ENCODE results near the gene ADAMTS17. TPM values are rescaled to one million over a fixed set of nuclear protein-coding genes. Genes with fewer than 3 reads are reported as not detected.

Gene ADAMTS17
- total RNA-seq, 1 experiment from 2014 or later = 4.2 TPM

DNA sequence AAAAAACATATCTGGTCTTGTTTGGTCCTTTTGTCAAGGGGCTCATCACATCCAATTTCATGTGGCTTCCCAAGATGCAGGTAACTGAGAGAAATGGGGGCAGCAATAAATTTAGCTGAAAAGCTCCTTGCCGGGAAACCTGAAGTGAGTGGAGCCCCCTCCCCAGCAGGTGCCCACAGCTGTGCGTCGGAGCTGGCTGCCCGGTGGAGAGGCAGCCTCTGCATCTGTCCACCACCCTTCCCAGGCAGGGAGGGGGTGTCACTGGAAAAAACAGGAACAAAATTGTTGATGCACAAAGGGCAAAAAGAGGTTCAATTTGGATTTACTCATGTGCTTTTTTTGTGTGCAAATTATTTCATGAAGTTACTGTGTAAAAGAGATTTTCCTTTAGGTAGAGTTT is 359.1 kb downstream of the ADAMTS17 start:
- no peak overlapping the region for H3K4me3 ChIP-seq (replicated peaks in 1 of 2; ENCODE audit: low read depth in 1 of 2, low read length in 2 of 2)
- H3K9me3 ChIP-seq (ENCODE audit: control insufficient read depth in 1 of 2, insufficient read depth in 1 of 2, low read depth in 1 of 2, low read length in 2 of 2) = no peaks in the 10 kb centered on the region
- no peak overlapping the region for H3K9ac ChIP-seq (ENCODE audit: low read length)
- H3K36me3 ChIP-seq (ENCODE audit: control insufficient read depth in 1 of 2, insufficient read depth in 2 of 2, low read length in 2 of 2) = no peaks in the 10 kb centered on the region
- no peak overlapping the region for H3K27ac ChIP-seq (ENCODE audit: low read depth, low read length)
- no peak for ATAC-seq
- no peak for DNase-seq (ENCODE audit: low read depth, low spot score)
- no peak overlapping the region for H2AFZ ChIP-seq (ENCODE audit: low read depth, low read length, poor library complexity, severe bottlenecking)
- no peaks in the 10 kb centered on the region for H4K20me1 ChIP-seq (ENCODE audit: insufficient read depth)
- TF ChIP-seq RAD21 (IDR thresholded peaks at IDR 0.05; ENCODE audit: low read depth) (no peak), SP1 (IDR thresholded peaks at IDR 0.05; ENCODE audit: low read depth) (no peak), EGR1 (IDR thresholded peaks at IDR 0.05; ENCODE audit: low read depth) (no peak), SIN3A (IDR thresholded peaks at IDR 0.05; ENCODE audit: low read depth) (no peak), FOSL1 (IDR thresholded peaks at IDR 0.05; ENCODE audit: low read depth) (no peak), ELF1 (IDR thresholded peaks at IDR 0.05; ENCODE audit: borderline replicate concordance, low read depth) (no peak), YY1 (IDR thresholded peaks at IDR 0.05; ENCODE audit: extremely low read depth, insufficient replicate concordance, low read depth, low read length) (no peak), JUND (IDR thresholded peaks at IDR 0.05) (no peak), EZH2 (IDR thresholded peaks at IDR 0.05) (no peak), POLR2A (IDR thresholded peaks at IDR 0.05; ENCODE audit: borderline replicate concordance, extremely low read depth, insufficient read depth, insufficient read length) (no peak), CBX3 (IDR thresholded peaks at IDR 0.05; ENCODE audit: low read depth) (no peak), TCF7L2 (IDR thresholded peaks at IDR 0.05; ENCODE audit: borderline replicate concordance, extremely low read depth, insufficient read depth, insufficient read length) (no peak)
- TF ChIP-seq, protein P1, sequence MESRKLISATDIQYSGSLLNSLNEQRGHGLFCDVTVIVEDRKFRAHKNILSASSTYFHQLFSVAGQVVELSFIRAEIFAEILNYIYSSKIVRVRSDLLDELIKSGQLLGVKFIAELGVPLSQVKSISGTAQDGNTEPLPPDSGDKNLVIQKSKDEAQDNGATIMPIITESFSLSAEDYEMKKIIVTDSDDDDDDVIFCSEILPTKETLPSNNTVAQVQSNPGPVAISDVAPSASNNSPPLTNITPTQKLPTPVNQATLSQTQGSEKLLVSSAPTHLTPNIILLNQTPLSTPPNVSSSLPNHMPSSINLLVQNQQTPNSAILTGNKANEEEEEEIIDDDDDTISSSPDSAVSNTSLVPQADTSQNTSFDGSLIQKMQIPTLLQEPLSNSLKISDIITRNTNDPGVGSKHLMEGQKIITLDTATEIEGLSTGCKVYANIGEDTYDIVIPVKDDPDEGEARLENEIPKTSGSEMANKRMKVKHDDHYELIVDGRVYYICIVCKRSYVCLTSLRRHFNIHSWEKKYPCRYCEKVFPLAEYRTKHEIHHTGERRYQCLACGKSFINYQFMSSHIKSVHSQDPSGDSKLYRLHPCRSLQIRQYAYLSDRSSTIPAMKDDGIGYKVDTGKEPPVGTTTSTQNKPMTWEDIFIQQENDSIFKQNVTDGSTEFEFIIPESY (IDR thresholded peaks at IDR 0.05; ENCODE audit: extremely low read depth, insufficient replicate concordance, low read length) = no peak
- TF ChIP-seq, protein P2, sequence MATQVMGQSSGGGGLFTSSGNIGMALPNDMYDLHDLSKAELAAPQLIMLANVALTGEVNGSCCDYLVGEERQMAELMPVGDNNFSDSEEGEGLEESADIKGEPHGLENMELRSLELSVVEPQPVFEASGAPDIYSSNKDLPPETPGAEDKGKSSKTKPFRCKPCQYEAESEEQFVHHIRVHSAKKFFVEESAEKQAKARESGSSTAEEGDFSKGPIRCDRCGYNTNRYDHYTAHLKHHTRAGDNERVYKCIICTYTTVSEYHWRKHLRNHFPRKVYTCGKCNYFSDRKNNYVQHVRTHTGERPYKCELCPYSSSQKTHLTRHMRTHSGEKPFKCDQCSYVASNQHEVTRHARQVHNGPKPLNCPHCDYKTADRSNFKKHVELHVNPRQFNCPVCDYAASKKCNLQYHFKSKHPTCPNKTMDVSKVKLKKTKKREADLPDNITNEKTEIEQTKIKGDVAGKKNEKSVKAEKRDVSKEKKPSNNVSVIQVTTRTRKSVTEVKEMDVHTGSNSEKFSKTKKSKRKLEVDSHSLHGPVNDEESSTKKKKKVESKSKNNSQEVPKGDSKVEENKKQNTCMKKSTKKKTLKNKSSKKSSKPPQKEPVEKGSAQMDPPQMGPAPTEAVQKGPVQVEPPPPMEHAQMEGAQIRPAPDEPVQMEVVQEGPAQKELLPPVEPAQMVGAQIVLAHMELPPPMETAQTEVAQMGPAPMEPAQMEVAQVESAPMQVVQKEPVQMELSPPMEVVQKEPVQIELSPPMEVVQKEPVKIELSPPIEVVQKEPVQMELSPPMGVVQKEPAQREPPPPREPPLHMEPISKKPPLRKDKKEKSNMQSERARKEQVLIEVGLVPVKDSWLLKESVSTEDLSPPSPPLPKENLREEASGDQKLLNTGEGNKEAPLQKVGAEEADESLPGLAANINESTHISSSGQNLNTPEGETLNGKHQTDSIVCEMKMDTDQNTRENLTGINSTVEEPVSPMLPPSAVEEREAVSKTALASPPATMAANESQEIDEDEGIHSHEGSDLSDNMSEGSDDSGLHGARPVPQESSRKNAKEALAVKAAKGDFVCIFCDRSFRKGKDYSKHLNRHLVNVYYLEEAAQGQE (IDR thresholded peaks at IDR 0.05; ENCODE audit: low read depth) = no peak
- TF ChIP-seq, protein P3, sequence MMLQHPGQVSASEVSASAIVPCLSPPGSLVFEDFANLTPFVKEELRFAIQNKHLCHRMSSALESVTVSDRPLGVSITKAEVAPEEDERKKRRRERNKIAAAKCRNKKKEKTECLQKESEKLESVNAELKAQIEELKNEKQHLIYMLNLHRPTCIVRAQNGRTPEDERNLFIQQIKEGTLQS (IDR thresholded peaks at IDR 0.05) = no peak
- TF ChIP-seq, protein P4, sequence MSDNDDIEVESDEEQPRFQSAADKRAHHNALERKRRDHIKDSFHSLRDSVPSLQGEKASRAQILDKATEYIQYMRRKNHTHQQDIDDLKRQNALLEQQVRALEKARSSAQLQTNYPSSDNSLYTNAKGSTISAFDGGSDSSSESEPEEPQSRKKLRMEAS (IDR thresholded peaks at IDR 0.05) = no peak
- ChIA-PET POLR2A (no interaction called here), RAD21 (ENCODE audit: low non-redundant PET in 1 of 2, low total read pairs in 2 of 2, uncharacterized antibody in 2 of 2, unreplicated experiment in 2 of 2) (no interaction called here), CTCF (no interaction called here)
- H3K9me2 ChIP-seq (ENCODE audit: insufficient read depth) = no peaks in the 10 kb centered on the region
- intact Hi-C loops (cut with micrococcal nuclease) = no loop called here
- no peaks in the 10 kb centered on the region for H3K79me2 ChIP-seq (ENCODE audit: insufficient read depth, low read length)
- no peaks in the 10 kb centered on the region for H3K4me1 ChIP-seq (ENCODE audit: control insufficient read depth in 1 of 2, insufficient read depth in 2 of 2, low read length in 2 of 2)
- BruUV-seq (replicated peaks) = no TSS peak
- H3K4me2 ChIP-seq (ENCODE audit: low read length) = no peak overlapping the region
- H3K27me3 ChIP-seq (ENCODE audit: insufficient read depth, low read length) = no peaks in the 10 kb centered on the region

Measured in HCT116 (cell line).